ENCODE results near the gene ERG. TPM values are rescaled to one million over a fixed set of nuclear protein-coding genes. Genes with fewer than 3 reads are reported as not detected.

Gene ERG
- total RNA-seq, 1 experiment from 2014 or later, result 4.5 TPM

DNA sequence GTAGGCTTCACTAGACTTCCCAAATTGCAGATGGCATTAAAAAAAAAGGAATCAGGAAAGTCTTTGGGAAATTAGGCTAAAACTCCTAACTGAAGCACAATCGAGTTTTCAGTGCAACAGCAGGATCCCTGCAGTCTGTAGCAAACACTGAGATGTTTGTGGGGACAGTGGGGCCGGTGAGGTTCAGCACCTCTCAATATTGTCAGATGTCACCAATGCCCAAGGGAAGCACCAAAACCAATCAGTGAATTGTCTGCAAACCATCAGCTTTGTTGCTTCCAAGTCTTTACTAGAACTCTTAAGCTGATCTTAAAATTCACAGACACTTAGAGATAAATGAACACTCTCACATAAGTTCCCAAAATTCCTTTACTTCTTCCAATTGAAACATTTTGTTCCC lies 2.6 kb downstream of the ERG start (continued):
- TF ChIP-seq, protein P1, sequence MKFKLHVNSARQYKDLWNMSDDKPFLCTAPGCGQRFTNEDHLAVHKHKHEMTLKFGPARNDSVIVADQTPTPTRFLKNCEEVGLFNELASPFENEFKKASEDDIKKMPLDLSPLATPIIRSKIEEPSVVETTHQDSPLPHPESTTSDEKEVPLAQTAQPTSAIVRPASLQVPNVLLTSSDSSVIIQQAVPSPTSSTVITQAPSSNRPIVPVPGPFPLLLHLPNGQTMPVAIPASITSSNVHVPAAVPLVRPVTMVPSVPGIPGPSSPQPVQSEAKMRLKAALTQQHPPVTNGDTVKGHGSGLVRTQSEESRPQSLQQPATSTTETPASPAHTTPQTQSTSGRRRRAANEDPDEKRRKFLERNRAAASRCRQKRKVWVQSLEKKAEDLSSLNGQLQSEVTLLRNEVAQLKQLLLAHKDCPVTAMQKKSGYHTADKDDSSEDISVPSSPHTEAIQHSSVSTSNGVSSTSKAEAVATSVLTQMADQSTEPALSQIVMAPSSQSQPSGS (CRISPR knock-in tag; IDR thresholded peaks at IDR 0.05; ENCODE audit: borderline replicate concordance, low read depth), result no peak
- TF ChIP-seq TCF7 (CRISPR knock-in tag; IDR thresholded peaks at IDR 0.05; ENCODE audit: low read depth) (no peak), ZNF219 (CRISPR knock-in tag; IDR thresholded peaks at IDR 0.05; ENCODE audit: borderline replicate concordance) (no peak), ZNF396 (CRISPR knock-in tag; IDR thresholded peaks at IDR 0.05; ENCODE audit: borderline replicate concordance) (no peak), GRHL2 (CRISPR knock-in tag; IDR thresholded peaks at IDR 0.05; ENCODE audit: insufficient replicate concordance, severe bottlenecking) (no peak), CBFB (CRISPR knock-in tag; IDR thresholded peaks at IDR 0.05; ENCODE audit: low read depth) (no peak), TEAD1 (CRISPR knock-in tag; IDR thresholded peaks at IDR 0.05) (no peak)
- TF ChIP-seq, protein P2, sequence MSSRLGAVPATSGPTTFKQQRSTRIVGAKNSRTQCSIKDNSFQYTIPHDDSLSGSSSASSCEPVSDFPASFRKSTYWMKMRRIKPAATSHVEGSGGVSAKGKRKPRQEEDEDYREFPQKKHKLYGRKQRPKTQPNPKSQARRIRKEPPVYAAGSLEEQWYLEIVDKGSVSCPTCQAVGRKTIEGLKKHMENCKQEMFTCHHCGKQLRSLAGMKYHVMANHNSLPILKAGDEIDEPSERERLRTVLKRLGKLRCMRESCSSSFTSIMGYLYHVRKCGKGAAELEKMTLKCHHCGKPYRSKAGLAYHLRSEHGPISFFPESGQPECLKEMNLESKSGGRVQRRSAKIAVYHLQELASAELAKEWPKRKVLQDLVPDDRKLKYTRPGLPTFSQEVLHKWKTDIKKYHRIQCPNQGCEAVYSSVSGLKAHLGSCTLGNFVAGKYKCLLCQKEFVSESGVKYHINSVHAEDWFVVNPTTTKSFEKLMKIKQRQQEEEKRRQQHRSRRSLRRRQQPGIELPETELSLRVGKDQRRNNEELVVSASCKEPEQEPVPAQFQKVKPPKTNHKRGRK (CRISPR knock-in tag; IDR thresholded peaks at IDR 0.05; ENCODE audit: borderline replicate concordance), result no peak

DNA sequence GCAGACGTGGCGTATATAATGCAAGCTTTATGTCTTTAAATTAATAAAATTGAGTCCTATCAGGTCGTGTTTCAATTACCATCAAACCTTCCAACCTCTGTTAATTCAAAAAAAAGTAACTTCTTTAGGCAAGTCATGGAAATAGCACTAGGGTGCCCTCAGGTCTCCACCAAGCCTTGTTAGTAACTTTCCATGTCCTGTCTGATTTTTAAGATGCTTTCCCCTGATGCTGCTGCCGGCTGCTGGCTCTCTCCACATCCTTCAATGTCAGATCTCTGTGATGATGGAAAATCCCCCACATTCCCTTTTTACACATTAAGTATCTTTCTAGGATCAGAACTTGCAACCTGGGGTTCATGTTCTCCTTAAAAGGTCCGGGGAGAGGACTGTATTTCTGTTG lies 3.0 kb downstream of the ERG start:
- Mint-ChIP-seq H3K36me3 (no peaks in the 10 kb centered on the region), H3K27ac (0 out of 2 replicates have a peak overlapping the region, but pooled peaks have one; percentile 79), H3K27me3 (ENCODE audit: low read depth) (no peaks in the 10 kb centered on the region), H3K4me3 (no peak overlapping the region), H3K4me1 (peaks cover 85% of the 10 kb centered on the region), H3K9me3 (no peaks in the 10 kb centered on the region)
- no peak for TF ChIP-seq JUN (CRISPR knock-in tag; IDR thresholded peaks at IDR 0.05)
- TF ChIP-seq ATF1 (CRISPR knock-in tag; IDR thresholded peaks at IDR 0.05), result no peak
- TF ChIP-seq FOXP1 (CRISPR knock-in tag; IDR thresholded peaks at IDR 0.05; ENCODE audit: borderline replicate concordance), result no peak
- TF ChIP-seq, protein P3, sequence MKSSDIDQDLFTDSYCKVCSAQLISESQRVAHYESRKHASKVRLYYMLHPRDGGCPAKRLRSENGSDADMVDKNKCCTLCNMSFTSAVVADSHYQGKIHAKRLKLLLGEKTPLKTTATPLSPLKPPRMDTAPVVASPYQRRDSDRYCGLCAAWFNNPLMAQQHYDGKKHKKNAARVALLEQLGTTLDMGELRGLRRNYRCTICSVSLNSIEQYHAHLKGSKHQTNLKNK (CRISPR knock-in tag; IDR thresholded peaks at IDR 0.05), result no peak
- TF ChIP-seq ZNF138 (CRISPR knock-in tag; conservative IDR thresholded peaks at IDR 0.05), result no peak
- TF ChIP-seq TP53 (CRISPR knock-in tag; IDR thresholded peaks at IDR 0.05), result no peak
- no peak for TF ChIP-seq ZNF671 (CRISPR knock-in tag; IDR thresholded peaks at IDR 0.05)
- TF ChIP-seq EMX1 (CRISPR knock-in tag; IDR thresholded peaks at IDR 0.05), result no peak
- TF ChIP-seq ZNF317 (CRISPR knock-in tag; IDR thresholded peaks at IDR 0.05; ENCODE audit: borderline replicate concordance, low read depth), result no peak
- TF ChIP-seq, protein P4, sequence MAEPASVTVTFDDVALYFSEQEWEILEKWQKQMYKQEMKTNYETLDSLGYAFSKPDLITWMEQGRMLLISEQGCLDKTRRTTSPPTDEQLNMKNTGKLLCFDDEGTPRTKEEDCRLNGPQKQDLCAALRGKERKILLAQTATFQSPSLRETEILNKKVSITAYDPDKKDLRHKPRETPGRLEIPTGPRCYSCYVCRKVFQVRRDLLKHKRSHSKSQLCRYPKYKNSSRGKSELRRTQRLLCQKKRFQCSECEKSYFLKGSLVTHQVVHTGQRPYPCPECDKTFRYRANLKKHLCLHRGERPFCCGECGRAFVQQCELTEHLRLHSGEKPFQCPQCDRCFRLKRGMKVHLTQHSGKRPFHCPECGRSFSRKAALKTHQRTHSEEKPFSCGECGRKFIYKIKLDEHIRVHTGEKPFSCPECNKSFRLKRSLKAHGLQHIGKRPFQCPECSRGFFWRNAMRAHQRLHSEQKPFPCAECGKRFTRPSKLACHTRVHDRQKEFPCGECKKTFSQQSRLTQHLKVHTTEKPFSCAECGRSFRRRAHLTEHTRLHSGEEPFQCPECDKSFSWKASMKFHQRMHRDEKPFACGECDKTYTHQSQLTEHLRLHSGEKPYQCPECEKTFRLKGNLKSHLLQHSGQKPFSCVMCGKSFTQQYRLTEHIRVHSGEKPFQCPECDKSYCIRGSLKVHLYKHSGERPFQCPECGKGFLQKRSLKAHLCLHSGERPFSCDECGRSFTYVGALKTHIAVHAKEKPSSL (CRISPR knock-in tag; conservative IDR thresholded peaks at IDR 0.05), result no peak
- no peak for TF ChIP-seq NR1H2 (CRISPR knock-in tag; IDR thresholded peaks at IDR 0.05)
- no peak for TF ChIP-seq TEAD4 (CRISPR knock-in tag; IDR thresholded peaks at IDR 0.05)
- no peak for TF ChIP-seq ZNF396 (CRISPR knock-in tag; IDR thresholded peaks at IDR 0.05; ENCODE audit: borderline replicate concordance)
- TF ChIP-seq, protein P5, sequence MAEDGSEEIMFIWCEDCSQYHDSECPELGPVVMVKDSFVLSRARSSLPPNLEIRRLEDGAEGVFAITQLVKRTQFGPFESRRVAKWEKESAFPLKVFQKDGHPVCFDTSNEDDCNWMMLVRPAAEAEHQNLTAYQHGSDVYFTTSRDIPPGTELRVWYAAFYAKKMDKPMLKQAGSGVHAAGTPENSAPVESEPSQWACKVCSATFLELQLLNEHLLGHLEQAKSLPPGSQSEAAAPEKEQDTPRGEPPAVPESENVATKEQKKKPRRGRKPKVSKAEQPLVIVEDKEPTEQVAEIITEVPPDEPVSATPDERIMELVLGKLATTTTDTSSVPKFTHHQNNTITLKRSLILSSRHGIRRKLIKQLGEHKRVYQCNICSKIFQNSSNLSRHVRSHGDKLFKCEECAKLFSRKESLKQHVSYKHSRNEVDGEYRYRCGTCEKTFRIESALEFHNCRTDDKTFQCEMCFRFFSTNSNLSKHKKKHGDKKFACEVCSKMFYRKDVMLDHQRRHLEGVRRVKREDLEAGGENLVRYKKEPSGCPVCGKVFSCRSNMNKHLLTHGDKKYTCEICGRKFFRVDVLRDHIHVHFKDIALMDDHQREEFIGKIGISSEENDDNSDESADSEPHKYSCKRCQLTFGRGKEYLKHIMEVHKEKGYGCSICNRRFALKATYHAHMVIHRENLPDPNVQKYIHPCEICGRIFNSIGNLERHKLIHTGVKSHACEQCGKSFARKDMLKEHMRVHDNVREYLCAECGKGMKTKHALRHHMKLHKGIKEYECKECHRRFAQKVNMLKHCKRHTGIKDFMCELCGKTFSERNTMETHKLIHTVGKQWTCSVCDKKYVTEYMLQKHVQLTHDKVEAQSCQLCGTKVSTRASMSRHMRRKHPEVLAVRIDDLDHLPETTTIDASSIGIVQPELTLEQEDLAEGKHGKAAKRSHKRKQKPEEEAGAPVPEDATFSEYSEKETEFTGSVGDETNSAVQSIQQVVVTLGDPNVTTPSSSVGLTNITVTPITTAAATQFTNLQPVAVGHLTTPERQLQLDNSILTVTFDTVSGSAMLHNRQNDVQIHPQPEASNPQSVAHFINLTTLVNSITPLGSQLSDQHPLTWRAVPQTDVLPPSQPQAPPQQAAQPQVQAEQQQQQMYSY (CRISPR knock-in tag; IDR thresholded peaks at IDR 0.05), result no peak
- TF ChIP-seq JAZF1 (CRISPR knock-in tag; IDR thresholded peaks at IDR 0.05), result no peak
- no peak for TF ChIP-seq FOXJ3 (CRISPR knock-in tag; IDR thresholded peaks at IDR 0.05; ENCODE audit: borderline replicate concordance)
- ATAC-seq (no peak), DNase-seq (ENCODE audit: low spot score) (no peak)
- ChIA-PET POLR2A (no interaction called here), CTCF (no interaction called here)

Data from WTC11 (cell line).